ENCODE measurements around the gene KCNQ1OT1.

- no peak for TF ChIP-seq FOXA3 (CRISPR knock-in tag; conservative IDR thresholded peaks at IDR 0.05 in 1 of 2, IDR thresholded peaks at IDR 0.05 in 1 of 2)
- no peak for TF ChIP-seq CTCF (IDR thresholded peaks at IDR 0.05 in 2 of 3, conservative IDR thresholded peaks at IDR 0.05 in 1 of 3; ENCODE audit: insufficient read depth in 2 of 3, low read depth in 1 of 3, low read length in 3 of 3)
- TF ChIP-seq XRCC4 (IDR thresholded peaks at IDR 0.05; ENCODE audit: extremely low read depth, insufficient read depth, insufficient read length), result no peak
- TF ChIP-seq, protein P1, sequence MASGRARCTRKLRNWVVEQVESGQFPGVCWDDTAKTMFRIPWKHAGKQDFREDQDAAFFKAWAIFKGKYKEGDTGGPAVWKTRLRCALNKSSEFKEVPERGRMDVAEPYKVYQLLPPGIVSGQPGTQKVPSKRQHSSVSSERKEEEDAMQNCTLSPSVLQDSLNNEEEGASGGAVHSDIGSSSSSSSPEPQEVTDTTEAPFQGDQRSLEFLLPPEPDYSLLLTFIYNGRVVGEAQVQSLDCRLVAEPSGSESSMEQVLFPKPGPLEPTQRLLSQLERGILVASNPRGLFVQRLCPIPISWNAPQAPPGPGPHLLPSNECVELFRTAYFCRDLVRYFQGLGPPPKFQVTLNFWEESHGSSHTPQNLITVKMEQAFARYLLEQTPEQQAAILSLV (tag; IDR thresholded peaks at IDR 0.05), result no peak
These were observed 110.8 kb downstream of the KCNQ1OT1 start for GRCh38 chr11:2588809-2589537.
